ENCODE results near the gene MS4A6E.
"Not testable (repeated sequence)": the region's sequence is repeated elsewhere in the genome, so short reads cannot be mapped to it uniquely, and the experiment has no call there.

Gene MS4A6E

GRCh38 chr11:60326955-60327354 is at the start of gene MS4A6E:
Gene MS4A6E (plus strand): TSS chr11:60327255. CDS start chr11:60334896, 7,641 bp downstream.
- DNase-seq: no peak

- DNase-seq: no peak
Observed at GRCh38 chr11:60280412-60280811, 46.6 kb upstream of the MS4A6E start, which contains the start of gene MS4A4A. Gene MS4A4A (plus strand): TSS chr11:60280666. CDS start chr11:60280676, 10 bp downstream.

DNA sequence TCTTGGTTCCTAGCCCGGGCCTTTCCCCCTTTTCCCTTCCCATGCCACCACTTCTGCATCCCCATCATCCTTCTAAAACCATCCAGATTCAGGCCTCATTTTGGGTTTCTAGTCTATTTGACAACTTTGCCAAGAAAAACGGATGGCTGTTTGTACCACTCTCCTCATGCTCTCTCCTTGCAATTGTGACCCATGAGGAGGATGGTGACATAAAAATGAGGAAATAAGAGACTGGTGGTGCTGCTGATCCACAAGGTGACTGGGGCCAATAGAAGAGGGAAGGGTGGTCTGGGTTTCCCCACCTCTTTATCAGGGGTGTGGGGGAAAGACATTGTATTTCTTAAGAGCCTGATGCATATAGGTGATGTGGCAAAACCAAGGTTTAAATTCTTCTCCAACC is 45.6 kb upstream of the MS4A6E start:
- DNase-seq: no peak

DNA sequence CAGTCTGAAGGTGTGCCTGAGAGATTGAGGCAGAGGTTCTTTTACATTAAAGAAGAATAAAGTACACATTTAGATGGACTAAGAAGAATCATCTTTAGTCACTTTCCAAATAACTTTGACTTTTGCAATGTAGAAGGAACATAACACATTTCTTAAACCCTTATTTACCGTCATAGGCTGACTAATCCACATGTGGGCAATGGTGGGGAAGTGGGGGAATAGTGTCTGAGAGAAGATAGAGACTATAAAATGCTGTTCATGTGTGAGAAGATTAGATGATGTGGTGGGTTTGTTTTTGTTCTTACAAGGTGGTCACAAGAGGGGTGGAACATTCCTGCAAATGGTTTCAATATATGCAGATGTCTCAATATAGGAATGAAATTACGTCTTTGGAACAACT is 44.8 kb upstream of the MS4A6E start:
- no peak for DNase-seq

DNA sequence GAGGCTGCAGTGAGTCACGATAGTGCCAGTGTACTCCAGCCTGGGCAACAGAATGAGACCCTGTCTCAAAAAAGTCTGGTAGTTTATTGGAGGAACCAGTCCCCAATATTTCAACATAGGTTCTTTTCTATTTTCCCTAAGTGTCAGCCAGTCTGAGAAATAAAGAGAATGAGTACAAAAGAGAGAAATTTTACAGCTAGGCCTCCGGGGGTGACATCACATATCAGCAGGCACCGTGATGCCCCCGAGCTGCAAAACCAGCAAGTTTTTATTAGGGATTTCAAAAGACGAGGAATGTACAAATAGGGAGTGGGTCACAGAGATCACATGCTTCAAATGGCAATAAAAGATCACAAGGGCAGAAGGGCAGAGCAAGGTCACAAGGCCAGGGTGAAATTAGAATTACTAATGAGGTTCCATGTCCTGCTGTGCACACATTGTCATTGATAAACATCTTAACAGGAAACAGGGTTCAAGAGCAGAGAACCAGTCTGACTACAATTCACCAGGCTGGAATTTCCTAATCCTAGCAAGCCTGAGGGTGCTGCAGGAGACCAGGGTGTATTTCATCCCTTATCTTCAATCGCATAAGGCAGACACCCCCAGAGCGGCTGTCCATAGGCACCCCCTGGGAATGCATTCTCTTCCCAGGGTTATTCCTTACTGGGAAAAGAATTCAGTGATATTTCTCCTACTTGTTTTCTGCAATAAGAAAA is 41.5 kb upstream of the MS4A6E start:
- DNase-seq: not testable (repeated sequence)

- no peak for DNase-seq
Observed at GRCh38 chr11:60288531-60288930, 38.5 kb upstream of the MS4A6E start.

- DNase-seq: no peak
Observed at GRCh38 chr11:60292145-60292544, 34.9 kb upstream of the MS4A6E start.

- no peak for DNase-seq
Observed at GRCh38 chr11:60301178-60301577, 25.9 kb upstream of the MS4A6E start.

DNA sequence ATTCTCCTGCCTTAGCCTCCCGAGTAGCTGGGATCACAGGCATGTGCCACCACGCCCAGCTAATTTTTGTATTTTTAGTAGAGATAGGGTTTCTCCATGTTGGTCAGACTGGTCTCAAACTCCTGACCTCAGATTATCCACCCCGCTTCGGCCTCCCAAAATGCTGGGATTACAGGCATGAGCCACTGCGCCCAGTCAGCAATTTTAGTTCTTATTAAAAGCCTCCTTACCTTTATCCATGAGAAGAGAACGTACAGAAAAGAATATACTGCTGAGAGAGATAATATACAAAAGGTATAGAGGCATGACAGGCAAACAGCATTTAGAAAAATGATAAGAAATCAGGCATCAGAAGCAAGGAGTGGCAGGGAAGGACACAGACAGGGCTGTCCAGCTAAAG is 25.2 kb upstream of the MS4A6E start:
- DNase-seq: not testable (repeated sequence)

DNA sequence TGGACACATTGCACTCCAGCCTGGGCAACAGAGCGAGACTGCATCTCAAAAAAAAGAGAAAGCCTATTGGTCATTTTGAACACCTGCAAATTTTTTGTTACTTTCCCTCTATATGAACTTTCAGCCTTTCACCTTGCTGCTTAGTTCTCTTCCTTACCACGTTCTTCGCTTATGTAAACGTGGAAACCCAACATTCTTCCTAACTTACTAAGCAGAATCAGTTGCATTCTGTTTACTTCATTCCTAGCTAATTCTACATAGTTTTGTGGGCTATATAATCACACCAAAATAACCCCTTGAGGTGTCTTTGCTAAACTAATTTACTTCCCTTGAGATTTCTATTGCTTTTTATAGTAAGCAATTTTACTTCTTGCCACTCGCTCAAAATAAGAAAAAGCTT is 23.4 kb upstream of the MS4A6E start:
- DNase-seq: no peak

DNA sequence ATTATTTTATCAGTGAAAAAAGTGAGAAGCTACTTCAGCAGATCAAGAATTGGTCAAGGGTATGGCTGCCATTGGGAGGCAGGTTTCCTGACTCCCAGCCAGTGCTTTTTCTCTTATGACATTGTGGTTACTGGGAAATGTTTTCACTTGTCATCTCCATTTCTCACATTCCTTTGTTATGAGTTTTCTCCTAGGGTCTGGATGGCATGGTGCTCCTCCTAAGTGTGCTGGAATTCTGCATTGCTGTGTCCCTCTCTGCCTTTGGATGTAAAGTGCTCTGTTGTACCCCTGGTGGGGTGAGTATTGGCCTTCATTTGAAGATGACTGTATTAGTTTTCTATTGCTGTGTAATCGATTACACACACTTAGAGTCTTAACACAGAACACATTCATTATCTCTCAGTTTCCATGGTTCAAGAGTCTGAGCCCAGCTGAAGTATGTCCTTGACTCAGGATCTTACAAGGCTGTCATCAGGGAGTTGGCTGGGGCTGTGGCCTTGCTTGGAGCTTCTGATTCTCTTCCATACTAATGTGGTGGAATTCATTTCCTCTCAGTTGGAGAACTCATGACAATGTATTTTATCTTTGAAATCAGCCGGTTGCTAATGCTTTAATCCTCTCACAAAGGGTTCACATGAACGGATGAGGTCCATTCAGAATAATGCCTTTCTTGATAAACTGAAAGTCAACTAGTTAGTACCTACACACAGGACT is 21.0 kb upstream of the MS4A6E start:
- DNase-seq: no peak

- no peak for DNase-seq
Observed at GRCh38 chr11:60307507-60308195, 19.4 kb upstream of the MS4A6E start.

DNA sequence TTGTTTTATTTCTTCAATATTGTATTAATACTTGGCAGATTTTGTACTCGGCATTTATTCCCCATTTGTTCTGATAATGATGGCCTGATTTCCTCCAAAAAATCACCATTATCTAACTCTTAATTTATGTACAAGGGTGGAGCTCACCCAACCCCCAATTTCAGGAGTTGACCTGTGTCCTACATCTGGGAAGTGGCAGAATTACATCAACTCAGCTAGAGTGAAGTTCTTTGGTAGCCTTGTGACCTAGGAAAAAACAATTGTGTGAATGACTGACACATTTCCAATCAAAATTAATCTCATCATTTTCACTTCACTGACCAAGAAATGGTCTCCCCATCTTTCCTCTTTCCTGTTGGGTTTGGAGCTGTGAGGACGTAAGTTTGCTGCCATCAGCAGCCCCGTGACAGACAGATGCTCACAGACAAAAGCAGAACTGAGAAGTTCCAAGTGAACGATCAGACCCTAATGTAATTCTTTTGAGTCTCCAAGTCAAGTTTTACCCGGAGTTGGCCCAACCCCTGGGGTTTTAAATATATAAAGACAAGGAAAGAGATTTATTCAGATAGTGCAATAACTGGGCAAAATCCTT is 16.6 kb upstream of the MS4A6E start:
- DNase-seq: no peak

DNA sequence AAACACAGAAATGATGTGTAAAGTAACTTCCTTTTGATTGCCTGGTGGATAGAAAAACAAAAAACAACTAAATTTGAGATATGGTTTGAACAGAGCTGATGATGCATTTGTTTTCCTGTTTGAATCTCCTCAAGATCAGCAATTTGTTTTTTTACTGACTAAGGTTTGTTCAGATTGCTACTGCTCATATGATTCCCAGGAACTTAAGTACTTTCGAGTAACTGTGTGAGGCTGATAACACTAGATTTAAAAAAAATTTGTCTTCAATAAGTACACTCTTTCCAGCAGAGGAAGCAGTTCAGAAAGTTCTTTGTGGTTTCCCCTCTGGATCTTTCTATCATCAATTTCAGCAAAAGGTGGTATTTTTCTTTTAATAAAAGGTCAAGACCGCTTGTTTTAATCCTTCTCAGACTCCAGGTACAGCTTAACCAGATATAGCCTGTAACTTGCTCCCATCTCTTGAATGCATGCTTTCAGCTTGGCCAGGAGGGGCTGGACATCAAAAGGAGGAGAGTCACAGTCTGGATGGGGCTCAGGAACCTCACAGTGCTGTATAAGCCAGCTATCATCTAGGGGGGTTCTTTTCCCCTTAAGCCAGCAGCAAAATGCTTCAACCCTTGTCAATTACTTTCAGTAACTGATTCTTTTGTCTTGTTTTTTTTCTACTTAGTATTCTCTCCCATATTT is 12.3 kb upstream of the MS4A6E start:
- no peak for DNase-seq

DNA sequence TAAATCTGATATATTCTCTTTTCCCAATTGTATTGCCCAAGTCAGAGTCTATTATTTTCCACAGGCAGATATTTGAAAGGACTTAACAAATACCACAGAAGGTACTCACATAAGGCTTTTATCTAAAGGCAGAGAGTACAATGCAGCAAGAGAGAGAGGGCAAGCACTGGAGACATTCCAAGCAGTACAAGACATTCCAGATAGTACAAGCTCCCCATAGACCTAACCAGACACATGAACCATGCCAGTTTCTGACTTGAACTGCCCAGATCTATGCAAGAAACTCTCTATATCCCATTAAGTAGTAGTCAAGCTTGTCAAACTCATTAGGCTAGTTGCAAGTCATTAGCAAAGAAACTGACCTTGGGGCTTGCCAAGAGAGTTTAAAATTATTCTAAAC is 11.2 kb upstream of the MS4A6E start:
- no peak for DNase-seq

DNA sequence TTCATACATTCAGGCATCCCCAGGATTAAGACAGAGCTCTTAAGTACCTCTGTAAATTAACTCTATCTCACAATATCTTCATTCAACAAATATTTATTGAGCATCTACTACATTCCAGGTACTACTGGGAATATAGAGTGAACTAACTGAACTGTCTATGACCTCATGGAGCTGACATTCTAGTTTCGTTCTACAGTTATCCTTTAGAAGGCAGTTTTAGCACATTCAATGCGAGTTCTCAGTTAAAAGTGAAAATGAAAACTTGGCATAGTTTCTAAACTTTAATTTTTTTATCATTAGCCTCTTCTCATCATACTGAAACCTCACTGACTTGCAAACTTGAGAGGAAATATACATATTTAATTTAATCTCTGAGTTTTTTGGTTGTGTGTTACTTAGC is 10.7 kb upstream of the MS4A6E start:
- no peak for DNase-seq

DNA sequence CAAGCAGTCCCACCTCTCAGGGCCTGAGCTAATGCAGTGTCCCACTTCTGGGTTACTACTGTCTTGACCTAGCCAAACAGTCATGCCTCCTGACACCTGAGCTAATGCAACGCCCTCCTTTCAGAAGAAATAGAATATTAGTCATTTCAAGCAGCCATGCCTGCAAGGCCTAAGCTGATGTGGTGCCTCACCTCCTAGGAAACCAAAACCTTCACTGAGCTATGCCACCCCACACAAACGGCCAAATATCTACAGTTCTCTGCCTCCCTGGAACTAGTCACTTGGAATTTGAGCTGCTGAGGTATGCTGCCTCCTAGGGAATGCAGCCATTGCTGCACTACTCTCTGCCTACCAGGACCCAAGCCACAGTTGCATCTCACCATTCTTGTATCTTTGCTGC is 8.3 kb upstream of the MS4A6E start:
- DNase-seq: no peak

DNA sequence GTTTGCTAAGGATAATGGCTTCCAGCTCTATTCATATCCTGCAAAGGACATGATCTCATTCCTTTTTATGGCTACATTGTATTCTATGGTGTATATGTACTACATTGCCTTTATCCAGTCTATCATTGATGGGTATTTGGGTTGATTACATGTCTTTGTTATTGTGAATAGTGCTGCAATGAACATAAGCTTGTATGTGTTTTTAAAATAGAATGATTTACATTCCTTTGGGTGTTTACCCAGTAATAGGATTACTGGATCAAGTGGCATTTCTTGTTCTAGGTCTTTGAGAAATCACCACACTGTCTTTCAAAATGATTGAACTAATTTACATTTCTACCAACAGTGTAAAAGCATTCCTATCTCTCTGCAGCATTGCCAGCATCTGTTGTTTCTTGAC is 6.0 kb upstream of the MS4A6E start:
- DNase-seq: no peak

DNA sequence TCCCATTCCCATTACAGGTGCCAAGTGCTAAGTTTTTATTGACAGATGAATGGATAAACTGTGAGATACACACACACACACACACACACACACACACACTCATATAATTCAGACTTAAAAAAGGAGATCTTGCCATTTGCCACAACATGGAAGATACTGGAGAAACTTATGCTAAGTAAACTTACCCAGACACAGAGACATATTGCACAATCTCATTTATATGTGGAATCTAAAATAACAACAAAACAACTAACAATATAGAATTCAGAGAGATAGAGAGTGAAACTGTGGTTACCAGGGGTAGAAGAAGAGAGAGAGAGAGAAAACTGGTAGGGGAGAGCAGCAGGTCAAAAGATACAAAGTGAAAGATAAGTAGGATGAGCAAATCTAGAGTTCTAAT is 1.4 kb downstream of the MS4A6E start:
- DNase-seq: no peak

DNA sequence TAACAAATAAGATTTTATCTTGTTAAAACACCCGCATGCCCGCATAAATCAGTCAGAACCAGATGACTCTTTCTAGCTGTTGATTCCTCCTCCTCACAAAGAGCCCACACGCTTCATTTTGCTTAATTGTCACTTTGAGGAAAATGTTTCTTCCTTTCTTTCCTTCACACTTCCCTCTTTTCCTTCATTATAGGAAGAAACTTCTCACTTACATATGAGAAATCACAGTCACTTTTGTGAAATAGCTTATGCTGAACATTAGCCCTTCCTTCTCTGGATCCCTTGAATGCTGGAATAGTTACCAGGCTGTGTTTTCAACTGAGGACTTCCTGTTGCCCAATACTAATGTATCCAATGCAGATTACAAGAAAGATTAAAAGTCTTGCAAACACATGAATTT is 5.8 kb downstream of the MS4A6E start:
- no peak for DNase-seq

GRCh38 chr11:60334005-60334620 is 7.1 kb downstream of the MS4A6E start:
- DNase-seq: peak; percentile 3

DNA sequence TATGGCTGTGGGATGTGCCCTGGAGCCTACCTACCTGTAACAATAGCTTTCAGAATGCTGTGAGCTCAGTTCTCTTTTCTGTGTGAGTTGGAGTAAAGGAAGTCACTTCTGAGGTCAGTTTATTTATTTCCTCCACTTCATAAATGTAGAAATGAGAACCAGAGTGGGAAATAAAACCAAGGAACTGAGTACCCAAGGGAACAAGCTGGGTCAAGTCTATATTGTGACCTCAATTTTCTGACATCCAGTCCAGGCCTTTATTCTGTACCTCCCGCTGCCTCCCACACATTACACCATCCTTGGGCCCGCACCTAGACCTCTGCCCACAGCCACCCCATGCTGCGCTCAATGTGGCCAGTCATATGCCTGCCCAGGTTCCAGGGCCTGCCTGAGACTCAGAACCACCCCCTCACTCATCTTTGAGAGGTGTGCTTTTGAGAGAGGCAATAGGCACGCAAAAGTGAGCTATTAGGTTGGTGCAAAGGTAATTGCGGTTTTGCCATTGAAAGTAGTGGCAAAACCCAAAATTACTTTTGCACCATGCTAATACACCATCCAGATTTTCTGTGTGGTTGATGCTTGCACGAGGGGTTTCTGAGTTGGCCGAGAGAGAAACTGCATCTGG is 9.8 kb downstream of the MS4A6E start:
- no peak for DNase-seq
